Kidney capillary endothelial cell (primary cell): ENCODE measurements around the gene STK11.
"Not testable (repeated sequence)": the region's sequence is repeated elsewhere in the genome, so short reads cannot be mapped to it uniquely, and the experiment has no call there.

ENCODE experiments used
- DNase-seq: peaks from one replicate; pipeline ENCODE4 v3.0.0-alpha.2; 2018; ENCODE audit warnings: low spot score

The STK11 gene

GRCh38 chr19:1238369-1239303 lies 33.1 kb downstream of the STK11 start:
- DNase-seq, result no peak

- no peak for DNase-seq
These were observed 33.8 kb downstream of the STK11 start for GRCh38 chr19:1239420-1239795.

GRCh38 chr19:1239796-1240737 lies 34.5 kb downstream of the STK11 start:
- peak; percentile 87 for DNase-seq

- no peak for DNase-seq
These were observed 35.3 kb downstream of the STK11 start for GRCh38 chr19:1240925-1241324.

- peak; percentile 93 for DNase-seq
These were observed 36.0 kb downstream of the STK11 start, which contains the start of gene ATP5F1D for GRCh38 chr19:1241417-1242095. TSS of gene ATP5F1D (plus strand) at chr19:1241751. CDS start at chr19:1241851, 100 bp downstream.

- DNase-seq, result no peak
These were observed 38.5 kb downstream of the STK11 start for GRCh38 chr19:1243768-1244692.

GRCh38 chr19:1244693-1245451 lies 39.3 kb downstream of the STK11 start:
- DNase-seq, result no peak

- no peak for DNase-seq
These were observed 40.1 kb downstream of the STK11 start for GRCh38 chr19:1245494-1246264.

GRCh38 chr19:1246265-1247087 lies 40.9 kb downstream of the STK11 start:
- DNase-seq, result not testable (repeated sequence)

- DNase-seq, result no peak
These were observed 42.2 kb downstream of the STK11 start for GRCh38 chr19:1247748-1248138.

- DNase-seq, result peak; percentile 95
These were observed 42.7 kb downstream of the STK11 start, which contains the start of gene MIDN for GRCh38 chr19:1248139-1248785. TSS of gene MIDN (plus strand) at chr19:1248583. CDS start at chr19:1250297, 1,714 bp downstream.

GRCh38 chr19:1248786-1249297 lies 43.3 kb downstream of the STK11 start:
- DNase-seq, result no peak

GRCh38 chr19:1249298-1249989 lies 43.9 kb downstream of the STK11 start:
- DNase-seq, result peak; percentile 81

GRCh38 chr19:1249990-1250436 lies 44.4 kb downstream of the STK11 start:
- no peak for DNase-seq

GRCh38 chr19:1250437-1251260 lies 45.1 kb downstream of the STK11 start:
- no peak for DNase-seq
